ENCODE results near the gene WNT4.

The WNT4 gene

GRCh38 chr1:22129501-22130117, 13.3 kb downstream of the WNT4 start:
- no peak for DNase-seq (ENCODE audit: low read depth in 2 of 2)

GRCh38 chr1:22128392-22128791, 14.5 kb downstream of the WNT4 start:
- DNase-seq (ENCODE audit: low read depth in 2 of 2), result no peak

GRCh38 chr1:22127731-22128130, 15.2 kb downstream of the WNT4 start:
- no peak for DNase-seq (ENCODE audit: low read depth in 2 of 2)

DNA sequence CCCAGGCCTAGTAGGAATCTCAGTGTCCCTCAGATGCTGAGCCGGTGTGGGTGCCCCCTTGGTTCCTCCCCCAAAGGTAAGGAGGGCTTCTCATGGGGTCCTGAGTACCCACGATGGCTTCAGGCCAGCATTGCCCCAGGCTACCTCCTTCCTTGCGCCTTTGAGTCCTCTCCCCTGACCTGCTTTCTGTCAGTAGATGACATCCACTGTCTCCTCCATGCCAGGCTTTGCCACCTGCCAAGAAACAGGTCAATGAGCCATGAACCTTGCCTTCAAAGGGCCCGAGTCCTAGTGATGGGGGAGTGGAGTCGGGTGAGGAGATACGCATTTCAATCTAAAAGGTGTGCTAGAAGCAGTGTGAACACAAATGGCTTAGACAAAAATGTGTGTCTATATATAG, 15.6 kb downstream of the WNT4 start:
- DNase-seq (ENCODE audit: low read depth in 2 of 2), result no peak

DNA sequence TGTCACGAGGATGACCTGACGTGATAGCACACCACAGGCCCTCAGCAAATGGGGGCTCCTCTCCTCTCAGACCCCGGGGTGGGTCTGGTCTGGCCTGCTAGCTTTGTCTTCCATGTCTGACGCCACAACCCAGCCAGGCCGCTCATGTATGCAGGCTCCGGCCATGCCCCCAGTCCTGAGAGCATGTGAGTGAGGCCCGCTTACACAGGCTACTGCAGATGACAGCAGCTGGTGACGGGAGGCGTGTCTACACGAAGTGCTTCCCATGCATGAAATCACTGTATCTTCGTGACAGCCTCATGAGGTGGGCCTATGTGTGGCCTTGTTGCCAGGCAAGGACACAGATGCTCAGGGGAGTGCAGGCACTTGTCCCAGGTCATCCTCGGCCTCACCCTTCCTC, 16.4 kb downstream of the WNT4 start:
- DNase-seq (ENCODE audit: low read depth in 2 of 2), result no peak

DNA sequence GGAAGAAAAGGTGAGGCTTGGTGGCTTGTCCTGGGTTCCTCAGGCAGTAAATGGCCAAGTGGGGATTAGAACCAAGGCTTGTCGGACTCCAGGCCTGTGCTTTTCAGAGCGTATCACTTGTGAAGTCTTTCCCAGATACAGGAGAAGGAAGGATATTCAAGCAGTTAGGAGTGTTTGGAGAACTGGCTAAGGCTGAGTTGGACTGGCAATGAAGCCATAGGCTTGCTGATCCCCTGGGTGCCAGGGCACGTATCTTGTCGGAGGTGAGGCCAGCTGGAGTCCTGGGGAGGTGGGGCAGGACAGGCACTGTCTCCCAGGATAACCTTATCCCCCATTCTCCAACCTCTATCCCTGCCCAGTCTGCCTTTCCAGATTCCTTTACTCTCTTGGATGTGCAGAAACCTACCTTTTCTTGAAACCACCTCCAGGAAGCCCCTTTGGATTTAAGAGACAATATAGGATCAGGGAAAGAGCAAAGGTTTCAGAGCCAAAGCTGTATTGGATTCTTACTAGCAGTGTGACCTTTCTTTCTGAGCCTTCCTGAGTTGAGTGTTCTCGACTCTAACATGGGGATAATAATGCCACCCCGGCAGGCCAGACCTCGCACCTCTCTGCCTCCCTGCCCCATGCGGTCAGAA, 18.2 kb downstream of the WNT4 start:
- DNase-seq (ENCODE audit: low read depth in 2 of 2), result no peak

DNA sequence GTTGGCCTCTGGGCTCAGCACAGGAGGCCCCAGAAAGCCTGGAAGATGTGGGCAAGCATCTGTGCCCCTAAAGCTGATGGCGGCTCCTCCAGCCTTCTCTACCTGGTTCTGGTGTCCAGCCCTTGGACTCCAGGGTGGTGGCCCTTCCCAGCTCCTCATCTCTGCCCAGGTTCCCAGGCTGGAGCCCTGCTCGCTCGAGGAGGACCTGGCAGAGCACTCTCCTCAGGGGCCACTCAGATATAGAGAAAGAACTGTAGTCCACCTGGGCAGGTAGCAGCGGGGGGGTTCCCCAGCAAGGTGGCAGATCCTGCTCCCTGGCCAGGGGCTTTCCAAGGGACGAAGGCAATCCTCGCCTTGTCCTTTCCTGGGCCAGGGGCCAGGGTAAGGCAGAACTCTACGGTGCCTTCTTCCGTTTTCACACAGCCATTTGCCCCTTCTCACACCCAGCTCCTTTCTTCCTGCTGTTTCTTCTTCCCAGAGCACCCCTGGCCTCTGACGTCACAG, 18.9 kb downstream of the WNT4 start:
- DNase-seq (ENCODE audit: low read depth in 2 of 2), result no peak

DNA sequence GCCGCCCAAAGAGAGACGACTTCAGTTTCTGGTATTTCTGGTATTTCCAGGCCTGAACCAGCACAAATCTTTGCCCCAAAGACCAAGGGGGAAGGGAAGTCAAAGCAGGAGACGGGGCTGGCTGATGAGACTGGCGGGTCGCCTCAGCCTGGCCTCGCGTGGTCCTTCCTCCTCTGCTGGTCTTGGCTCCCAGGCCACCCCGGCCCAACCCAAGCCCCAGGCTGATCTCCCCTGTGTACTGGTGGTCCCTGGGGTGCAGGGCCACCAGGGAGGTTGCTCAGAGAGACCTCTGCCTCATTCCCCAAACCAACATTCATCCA, 19.9 kb downstream of the WNT4 start:
- DNase-seq (ENCODE audit: low read depth in 2 of 2), result no peak

GRCh38 chr1:22122273-22123070, 20.4 kb downstream of the WNT4 start:
- no peak for DNase-seq (ENCODE audit: low read depth in 2 of 2)

DNA sequence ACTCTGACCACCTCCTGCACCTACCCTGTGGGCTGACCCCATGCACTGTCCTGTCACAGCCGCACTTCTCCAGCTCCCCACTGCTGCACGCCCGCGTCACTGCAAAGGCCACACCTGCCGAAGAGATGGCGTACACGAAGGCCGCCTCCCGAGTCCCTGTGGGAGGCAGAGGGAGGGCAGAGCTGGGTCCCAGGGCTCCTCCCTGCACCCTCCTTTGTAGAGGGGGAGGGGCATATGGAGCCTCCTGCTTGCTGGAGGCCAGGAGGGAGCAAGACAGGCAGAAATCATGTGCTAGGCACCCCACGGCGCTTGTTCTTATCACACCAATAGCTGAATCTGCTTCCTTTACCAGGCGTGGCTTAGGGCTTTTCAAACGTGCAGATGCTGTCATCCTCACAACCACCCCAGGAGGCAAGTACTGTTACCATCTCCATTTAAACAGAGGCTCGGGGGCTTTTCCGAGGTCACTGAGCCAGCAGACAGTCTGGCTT, 21.4 kb downstream of the WNT4 start:
- no peak for DNase-seq (ENCODE audit: low read depth in 2 of 2)

DNA sequence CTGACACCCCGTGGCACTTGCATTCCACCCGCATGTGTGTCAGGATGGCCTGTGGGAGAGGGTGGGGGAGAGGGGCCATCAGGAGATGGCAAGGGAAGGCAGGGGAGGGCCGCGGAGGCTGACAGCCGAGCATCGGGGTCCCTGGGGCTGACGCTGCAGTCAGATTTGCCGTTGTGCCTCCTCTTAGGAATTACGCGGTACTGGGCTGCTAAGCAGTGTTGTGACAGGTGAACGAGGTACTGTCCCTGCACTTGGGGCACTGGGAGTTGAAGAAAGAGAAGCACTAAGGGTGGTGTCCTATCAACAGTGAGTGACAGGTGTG, 22.5 kb downstream of the WNT4 start:
- no peak for DNase-seq (ENCODE audit: low read depth in 2 of 2)

- DNase-seq (ENCODE audit: low read depth in 2 of 2), result no peak
Observed at GRCh38 chr1:22119626-22120468, 23.1 kb downstream of the WNT4 start.

- no peak for DNase-seq (ENCODE audit: low read depth in 2 of 2)
Observed at GRCh38 chr1:22118291-22118992, 24.5 kb downstream of the WNT4 start.

DNA sequence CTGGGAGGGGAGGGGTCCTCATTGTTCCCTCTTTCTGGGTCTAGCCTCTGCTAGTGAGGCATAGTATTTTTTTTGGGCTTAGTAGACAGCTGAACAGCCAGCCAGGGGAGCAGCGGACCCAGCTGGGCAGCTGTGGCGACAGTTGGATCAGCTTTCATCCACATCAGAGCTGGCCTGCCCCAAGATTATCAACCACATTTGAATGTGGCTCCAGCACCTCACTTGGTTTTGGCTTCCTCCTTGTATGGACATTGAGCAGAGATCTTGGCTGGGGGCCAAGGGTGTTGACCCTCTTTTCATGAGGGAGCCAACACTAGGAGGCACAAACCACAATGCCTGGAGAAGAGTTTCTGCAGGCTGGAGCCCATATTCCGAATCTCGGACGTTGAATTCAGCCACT, 25.0 kb downstream of the WNT4 start:
- DNase-seq (ENCODE audit: low read depth in 2 of 2), result no peak

- DNase-seq (ENCODE audit: low read depth in 2 of 2), result no peak
Observed at GRCh38 chr1:22117238-22117637, 25.7 kb downstream of the WNT4 start.

DNA sequence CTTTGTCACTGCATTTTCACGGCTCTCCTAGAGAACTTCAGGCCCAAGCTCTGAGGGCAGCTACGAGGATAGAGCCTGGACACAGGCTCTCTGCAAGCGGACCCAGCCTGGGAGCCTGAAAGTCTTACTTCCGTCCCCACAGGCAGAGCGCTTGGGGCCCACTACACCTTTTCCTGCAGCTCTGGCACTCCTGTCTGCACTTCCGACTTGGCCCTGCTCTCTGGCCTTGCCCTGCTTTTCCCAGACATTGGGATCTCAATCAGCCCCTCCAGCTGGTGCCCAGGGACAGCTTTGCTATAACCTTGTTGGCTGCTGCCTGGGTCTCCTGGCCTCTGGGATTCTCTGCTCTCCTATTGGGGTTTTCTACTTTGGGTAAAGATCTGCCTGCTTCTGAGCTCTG, 27.6 kb downstream of the WNT4 start:
- DNase-seq (ENCODE audit: low read depth in 2 of 2), result no peak

DNA sequence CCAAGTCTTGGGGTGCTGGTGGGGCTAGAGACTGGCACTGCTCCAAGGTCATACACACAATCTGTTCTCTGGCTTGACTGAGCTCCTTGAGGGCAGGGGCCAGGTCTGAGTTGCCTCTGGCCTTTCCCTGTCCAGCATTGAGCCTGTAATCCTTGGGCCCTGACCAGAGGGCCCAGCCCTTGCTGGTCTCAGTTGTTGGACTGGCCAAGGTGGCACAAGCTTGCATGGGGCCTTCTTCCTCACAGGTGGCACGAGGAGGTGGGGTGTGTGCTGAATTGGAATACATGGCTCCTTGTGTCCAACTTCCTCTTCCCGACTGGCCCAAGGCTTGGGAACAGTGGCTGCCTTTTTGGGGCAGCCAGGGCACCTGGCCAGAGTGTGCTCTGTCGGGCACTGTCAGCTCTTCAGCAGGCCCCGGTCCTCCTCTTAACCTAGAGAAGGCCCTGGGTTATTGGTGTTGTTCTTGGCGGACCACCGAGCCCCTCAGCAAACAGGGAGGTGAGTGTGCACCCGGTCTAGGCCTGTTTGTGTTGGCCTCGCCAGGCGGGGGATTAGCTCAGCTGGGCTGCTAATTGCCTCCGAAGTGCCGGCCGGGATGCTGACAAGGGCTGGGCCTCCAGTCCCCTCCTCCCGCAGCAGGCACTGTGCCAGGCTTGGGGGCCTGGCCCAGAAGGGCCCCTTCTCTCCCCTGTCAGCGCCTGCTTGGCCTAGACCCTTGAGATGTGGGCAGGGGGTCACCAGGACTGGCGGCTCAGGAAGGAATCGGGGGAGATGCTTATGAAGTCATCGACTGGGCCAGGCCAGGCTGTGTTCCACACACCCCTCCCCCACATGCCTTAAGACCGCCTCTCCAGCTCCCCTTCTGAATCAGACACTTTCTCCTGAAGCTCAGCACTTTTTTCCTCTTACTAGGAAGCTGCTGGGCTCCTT, 28.5 kb downstream of the WNT4 start:
- no peak for DNase-seq (ENCODE audit: low read depth in 2 of 2)

GRCh38 chr1:22112554-22112953, 30.3 kb downstream of the WNT4 start:
- no peak for DNase-seq (ENCODE audit: low read depth in 2 of 2)

- no peak for DNase-seq (ENCODE audit: low read depth in 2 of 2)
Observed at GRCh38 chr1:22111620-22112019, 31.3 kb downstream of the WNT4 start.

DNA sequence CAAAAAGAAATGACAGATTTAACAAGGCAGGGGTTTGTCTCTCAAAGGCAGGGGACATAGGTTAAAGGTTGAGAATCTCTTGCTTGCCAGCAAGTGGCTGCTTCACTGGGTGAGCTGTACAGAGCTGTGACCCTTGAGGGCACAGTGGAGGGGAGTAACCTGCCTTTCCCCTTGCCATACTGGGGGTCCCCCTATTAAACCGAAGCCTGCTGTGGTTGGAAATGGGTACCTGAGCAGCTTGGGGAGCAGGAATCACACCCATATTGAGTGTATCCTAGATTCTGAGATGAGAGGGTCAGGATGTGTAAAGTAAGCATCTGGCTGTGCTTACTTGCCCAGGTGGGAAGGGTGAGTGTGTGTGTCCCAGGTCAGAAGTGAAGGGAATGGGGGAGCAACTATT, 31.8 kb downstream of the WNT4 start:
- no peak for DNase-seq (ENCODE audit: low read depth in 2 of 2)

Data from stimulated activated CD8-positive, alpha-beta memory T cell treated with anti-CD3 and anti-CD28 coated beads, Interleukin-7, amount 100 ng/mL, for 4 hours (primary cell).